Lower leg skin (tissue), 4 donors: Measurements from ENCODE around the gene SYPL1. TPM values are rescaled to one million over a fixed set of nuclear protein-coding genes. Genes with fewer than 3 reads are reported as not detected.

Source experiments
- DNase-seq, 2 donors: peaks; one replicate each; pipeline ENCODE4 v3.0.0-alpha.2; 2019; ENCODE audit warnings: low spot score in 2 of 2
- H3K4me3 ChIP-seq: fragments of 200-600 bp; sonication (generic); 2 replicates; pipeline ENCODE4 v1.5.1; 2017; ENCODE audit warnings: mild to moderate bottlenecking, low read depth; ENCODE audit not compliant: poor library complexity, severe bottlenecking
- CTCF ChIP-seq, 3 donors: fragments of 450-650 bp; IDR thresholded peaks; one replicate each; pipeline ENCODE4 v1.5.1; 2016; ENCODE audit warnings: antibody characterized with exemption in 3 of 3, mild to moderate bottlenecking in 3 of 3, moderate library complexity in 2 of 3
- POLR2A ChIP-seq, 2 donors: fragments of 450-650 bp; IDR thresholded peaks; one replicate each; pipeline ENCODE4 v1.6.1; 2016 to 2017; ENCODE audit warnings: antibody characterized with exemption in 2 of 2, mild to moderate bottlenecking in 1 of 2, moderate library complexity in 1 of 2
- WGBS, 2 donors: methylation state at CpG; one replicate each; pipeline ENCODE4 v1.1.5; 2018; 5-methylcytosine and 5-hydroxymethylcytosine counted together
- intact Hi-C: fragments of 100-400 bp; cut with DNase I; formaldehyde crosslinking; loops from one replicate; pipeline ENCODE4 v1.15.0; 2023; ENCODE audit warnings: low total_unique reads
- total RNA-seq, 4 donors: library from RNA; depleted of rRNA; stranded (reverse); fragments of >200 nt; gene quantifications; one replicate each; pipeline ENCODE4 v1.1.0, GENCODE V29; 2016

SYPL1 gene
- total RNA-seq, 4 donors from 2014 or later, result 77.7 to 96.7 (median 89.6) TPM

- TF ChIP-seq POLR2A (IDR thresholded peaks at IDR 0.05) (no peak), CTCF (IDR thresholded peaks at IDR 0.05) (no peak)
- peak; percentile 14 to 82 for DNase-seq
- intact Hi-C loops, result no loop called here
- WGBS, 2 donors, result 64 to 72% methylated on average over 8 of the region's 8 CpGs
- H3K4me3 ChIP-seq, result no peak overlapping the region
Observed at GRCh38 chr7:106064316-106064715, 47.8 kb downstream of the SYPL1 start.

GRCh38 chr7:106063692-106064091 lies 48.4 kb downstream of the SYPL1 start:
- intact Hi-C loops, result no loop called here
- 91 to 92% methylated on average over 2 of the region's 2 CpGs for WGBS, 2 donors
- TF ChIP-seq CTCF (IDR thresholded peaks at IDR 0.05) (no peak), POLR2A (IDR thresholded peaks at IDR 0.05) (no peak)
- peak in 1 of 2 donors; percentile 6 for DNase-seq
- no peak overlapping the region for H3K4me3 ChIP-seq

- intact Hi-C loops, result no loop called here
- TF ChIP-seq CTCF (IDR thresholded peaks at IDR 0.05), result no peak
- no peak for TF ChIP-seq POLR2A (IDR thresholded peaks at IDR 0.05)
- H3K4me3 ChIP-seq, result no peak overlapping the region
- DNase-seq, result peak in 1 of 2 donors; percentile 60
- WGBS, 2 donors, result 67 to 68% methylated on average over 6 of the region's 6 CpGs
Observed at GRCh38 chr7:106063024-106063423, 49.1 kb downstream of the SYPL1 start.

- no peak overlapping the region for H3K4me3 ChIP-seq
- no peak for TF ChIP-seq CTCF (IDR thresholded peaks at IDR 0.05)
- no peak for TF ChIP-seq POLR2A (IDR thresholded peaks at IDR 0.05)
- WGBS, 2 donors, result 76 to 88% methylated on average over 2 of the region's 2 CpGs
- intact Hi-C loops, result no loop called here
- peak in 1 of 2 donors; percentile 56 for DNase-seq
Observed at GRCh38 chr7:106062521-106062931, 49.6 kb downstream of the SYPL1 start.

- 91 to 93% methylated on average over 7 of the region's 7 CpGs for WGBS, 2 donors
- H3K4me3 ChIP-seq, result no peak overlapping the region
- DNase-seq, result peak in 1 of 2 donors; percentile 70
- TF ChIP-seq CTCF (IDR thresholded peaks at IDR 0.05), result no peak
- TF ChIP-seq POLR2A (IDR thresholded peaks at IDR 0.05), result no peak
- intact Hi-C loops, result no loop called here
Observed at GRCh38 chr7:106062006-106062405, 50.1 kb downstream of the SYPL1 start.

GRCh38 chr7:106061301-106061979 lies 50.7 kb downstream of the SYPL1 start:
- intact Hi-C loops, result no loop called here
- peak in 1 of 2 donors; percentile 13 for DNase-seq
- WGBS, 2 donors, result 90 to 95% methylated on average over 9 of the region's 9 CpGs
- TF ChIP-seq CTCF (IDR thresholded peaks at IDR 0.05), result no peak
- no peak for TF ChIP-seq POLR2A (IDR thresholded peaks at IDR 0.05)
- H3K4me3 ChIP-seq, result no peak overlapping the region
